ENCODE results near the gene CISD3.

The CISD3 gene

DNA sequence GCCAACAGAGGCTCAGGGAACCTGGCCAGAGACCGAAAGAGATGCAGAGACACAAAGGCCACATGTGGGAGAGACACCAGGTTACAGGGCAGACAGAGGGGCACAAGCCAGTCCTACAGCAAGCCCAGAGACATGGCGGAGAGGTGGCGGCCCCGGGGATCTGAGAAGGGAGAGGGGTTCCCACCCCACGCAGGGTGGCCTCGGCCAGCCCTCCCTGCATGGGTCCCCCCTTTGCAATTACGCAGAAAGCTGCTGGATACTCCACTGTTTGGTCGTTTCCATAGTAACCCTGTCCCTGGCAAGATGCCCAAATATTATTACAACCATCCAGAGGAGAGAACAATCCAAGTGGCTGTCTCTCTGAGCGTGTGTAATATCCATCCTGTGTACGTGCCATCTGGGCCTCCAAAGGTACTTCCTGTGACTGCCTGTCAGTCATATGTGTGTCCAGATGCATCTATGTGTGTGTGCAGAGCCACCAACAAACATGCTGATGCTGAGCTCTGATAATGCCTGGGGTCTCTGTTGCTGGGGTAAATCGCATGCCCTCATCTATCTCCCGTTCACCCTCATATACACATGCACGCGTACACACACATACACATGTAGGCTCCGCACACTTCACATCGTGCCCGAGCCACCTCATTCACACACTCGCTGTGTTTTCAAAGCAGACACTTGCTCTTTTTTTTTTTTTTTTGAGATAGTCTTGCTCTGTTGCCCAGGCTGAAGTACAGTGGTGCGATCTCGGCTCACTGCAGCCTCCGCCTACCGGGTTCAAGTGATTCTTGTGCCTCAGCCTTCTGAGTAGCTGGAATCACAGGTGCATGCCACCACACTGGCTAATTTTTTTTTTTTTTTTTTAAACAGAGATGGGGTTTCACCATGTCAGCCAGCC lies 12.5 kb downstream of the CISD3 start:
- in situ Hi-C loops (cut with MboI; ENCODE audit: low sequenced_read_pairs), result no loop called here

DNA sequence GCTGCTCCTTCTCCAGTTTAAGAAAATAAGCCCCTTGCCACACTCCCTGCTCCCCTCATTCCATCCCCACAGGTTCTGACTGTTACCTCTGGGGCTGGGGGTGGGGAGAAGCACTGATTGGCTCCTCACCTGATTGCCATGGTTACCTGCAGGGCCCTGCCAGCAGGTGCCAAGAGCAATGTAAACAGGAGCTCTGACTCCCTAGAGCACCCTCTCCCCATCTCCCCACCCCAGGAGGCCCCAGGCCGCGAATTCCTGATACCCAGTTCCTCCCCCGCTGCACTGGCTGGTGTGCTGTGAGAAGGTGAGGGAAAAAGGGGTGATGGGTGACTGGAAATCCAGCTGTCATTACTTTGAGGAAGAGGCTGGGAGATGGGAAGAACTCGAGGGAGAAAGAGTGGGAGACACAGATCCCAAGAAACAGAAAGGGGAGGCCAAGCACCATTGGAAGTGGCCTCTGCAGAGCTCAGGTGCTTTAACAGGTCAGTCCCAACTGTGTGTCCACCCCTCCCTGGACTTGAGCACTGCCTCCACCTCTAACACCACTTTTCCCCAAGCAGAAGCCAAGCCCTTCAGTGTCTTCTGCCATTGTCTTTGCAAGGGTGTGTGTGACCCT lies 13.5 kb downstream of the CISD3 start:
- in situ Hi-C loops (cut with MboI; ENCODE audit: low sequenced_read_pairs), result no loop called here

DNA sequence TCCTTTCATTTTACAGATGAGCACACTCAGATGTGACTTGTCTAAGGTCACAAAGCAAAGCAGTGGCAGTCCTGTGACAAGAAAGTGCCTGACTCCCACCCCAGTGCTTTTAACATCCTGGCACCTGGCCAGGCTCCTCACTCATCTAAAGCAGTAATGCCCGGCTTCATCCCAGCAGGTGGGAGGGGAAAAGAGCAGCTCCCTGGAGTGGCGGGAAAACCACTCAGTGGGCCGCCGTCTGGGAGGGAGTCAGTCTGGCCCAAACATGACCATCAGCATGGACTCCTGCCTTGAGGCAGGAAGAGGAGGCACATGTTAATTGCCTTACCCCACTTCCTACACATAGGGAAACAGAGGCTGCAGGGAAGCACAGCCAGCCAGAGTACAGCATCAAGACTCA lies 15.4 kb downstream of the CISD3 start:
- in situ Hi-C loops (cut with MboI; ENCODE audit: low sequenced_read_pairs), result no loop called here

DNA sequence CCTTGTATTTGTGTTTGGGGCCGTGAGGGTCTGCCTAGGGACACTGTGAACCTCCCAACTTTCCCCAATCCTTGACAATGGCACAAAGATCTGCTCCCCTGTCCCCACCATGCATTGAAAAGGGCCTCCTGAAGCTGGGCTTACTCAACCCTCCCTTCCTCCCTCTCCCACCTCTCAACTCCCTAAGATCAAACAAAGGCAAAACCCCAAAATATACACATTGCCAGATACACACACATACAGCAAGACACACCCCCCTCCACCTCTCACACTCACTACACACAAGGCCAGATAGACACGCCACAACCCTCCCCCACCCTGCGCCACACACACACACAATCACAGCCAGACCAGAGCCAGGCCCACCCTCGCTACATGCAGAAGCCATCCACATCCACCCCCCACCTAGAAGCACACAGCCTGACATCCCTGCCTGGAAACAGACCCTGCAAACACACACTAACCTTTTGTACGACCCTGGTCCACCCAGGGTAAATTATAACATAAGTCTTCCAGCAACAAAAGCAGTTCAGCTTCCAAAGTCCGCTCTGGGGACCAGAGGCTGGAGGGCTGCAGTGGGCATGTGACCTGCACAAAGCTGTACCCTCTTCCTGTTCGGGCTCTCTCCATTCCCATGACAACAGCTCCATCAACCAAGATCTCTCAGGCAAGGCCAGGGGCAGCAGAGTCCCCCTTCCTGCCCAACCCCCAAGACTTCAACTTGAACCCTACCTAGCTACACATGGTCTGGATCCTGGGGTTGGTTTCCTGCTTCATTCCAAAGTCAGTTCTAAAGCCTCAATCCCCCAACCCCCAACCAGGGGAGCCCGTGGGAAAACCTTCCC lies 16.1 kb downstream of the CISD3 start:
- in situ Hi-C loops (cut with MboI; ENCODE audit: low sequenced_read_pairs), result no loop called here

DNA sequence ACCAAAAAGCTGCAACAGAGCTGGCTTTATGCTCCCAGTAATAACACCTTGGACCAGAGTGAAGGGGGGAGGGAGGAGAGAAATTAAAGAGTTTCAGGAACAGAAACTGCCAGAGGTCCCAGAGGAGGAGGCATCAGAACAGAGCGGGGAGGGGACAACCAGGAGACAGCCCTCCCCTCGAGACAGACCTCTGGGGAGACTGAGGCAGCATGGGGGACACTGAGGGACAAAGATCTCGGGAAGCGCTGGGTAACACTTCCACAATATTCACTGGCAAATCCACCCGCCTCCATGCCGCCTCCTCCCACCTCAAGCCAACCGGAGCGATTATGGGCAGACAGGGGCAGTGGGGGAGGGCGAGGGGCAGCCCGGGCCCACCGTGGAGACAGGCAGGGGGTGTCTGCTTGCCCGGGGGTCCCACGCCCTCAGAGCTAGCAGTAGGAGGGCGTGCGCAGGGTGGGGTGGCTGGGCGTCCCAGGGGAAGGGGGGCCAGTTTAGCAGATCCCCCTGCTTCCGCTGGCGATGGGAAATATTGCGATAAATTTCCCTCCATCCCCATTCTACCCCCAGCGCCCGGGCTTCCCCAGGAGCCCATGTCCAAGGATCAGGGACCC lies 16.8 kb downstream of the CISD3 start:
- in situ Hi-C loops (cut with MboI; ENCODE audit: low sequenced_read_pairs), result no loop called here

DNA sequence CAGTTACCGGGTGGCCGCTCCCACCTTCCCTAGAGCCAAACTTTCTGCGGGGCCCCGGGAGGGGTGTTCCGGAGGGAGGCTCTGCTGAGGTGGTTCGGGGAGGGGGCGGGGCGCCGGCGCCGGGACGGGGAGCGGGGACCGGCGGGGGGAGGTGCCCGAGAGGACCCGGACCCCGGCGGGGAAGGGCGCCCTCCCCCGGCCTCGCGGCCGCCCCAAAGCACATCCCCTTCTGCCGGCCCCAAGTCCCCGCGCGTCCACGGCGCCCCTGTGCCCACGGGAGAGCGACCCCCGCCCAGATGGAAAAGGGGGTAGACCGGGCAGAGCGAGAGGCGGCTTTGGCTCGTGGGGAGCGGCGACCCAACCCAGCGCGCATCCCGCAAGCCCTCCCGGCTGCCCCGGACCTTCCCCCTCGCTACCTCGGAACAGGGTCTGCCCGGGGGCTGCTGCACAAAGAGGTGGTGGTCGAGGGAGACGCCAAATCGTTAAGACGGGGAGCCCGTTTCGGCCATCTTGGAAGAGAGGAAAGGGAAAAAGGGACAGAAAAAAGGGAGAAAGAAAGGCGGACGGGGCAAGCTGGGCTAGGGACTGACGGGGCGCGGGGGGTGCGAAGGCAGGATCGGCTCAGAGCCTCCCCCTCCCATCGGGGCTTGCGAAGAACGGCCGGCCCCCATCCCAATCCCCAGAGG lies 17.5 kb downstream of the CISD3 start:
- in situ Hi-C loops (cut with MboI; ENCODE audit: low sequenced_read_pairs), result no loop called here

DNA sequence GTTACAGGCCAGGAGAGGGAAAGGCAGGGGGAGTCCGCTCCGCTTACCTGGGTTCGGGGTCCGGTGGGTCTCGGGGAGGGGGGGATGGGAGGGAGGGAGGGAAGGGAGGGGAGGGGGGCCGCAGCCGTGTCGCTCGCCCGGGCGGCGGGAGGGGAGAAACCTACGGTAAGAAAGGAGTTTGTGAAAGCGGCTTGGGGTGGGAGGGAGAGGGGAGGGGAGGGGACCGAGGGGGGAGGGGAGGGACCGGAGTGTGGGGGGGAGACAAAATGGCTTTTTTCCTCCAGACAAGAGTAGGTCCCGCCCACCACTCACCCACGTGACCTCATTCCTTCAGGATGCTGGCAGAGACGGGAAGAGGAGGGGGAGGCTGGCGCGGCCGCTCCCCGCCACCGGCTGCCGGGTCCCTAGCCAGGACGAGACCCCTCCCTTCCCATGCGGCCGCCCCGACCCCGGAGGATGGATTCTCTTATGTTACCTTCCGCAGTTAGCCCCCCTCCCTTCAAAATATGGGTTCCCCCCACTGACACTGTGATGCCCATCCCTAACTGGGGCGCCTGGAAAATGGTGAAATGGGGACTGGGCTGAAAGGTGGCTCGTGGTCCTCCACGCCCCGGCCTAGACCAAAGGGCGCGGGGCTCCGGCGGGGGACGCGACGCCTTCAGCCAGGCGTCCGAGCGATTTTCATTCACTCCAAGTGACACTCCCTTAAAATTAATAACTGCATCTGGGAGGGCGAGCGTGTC lies 18.2 kb downstream of the CISD3 start, which contains the start of gene PCGF2:
TSS of gene PCGF2 (minus strand) at position 188 of the 743 bp plus-strand sequence. CDS start 7,934 bp downstream, outside the sequence.
- in situ Hi-C loops (cut with MboI; ENCODE audit: low sequenced_read_pairs), result no loop called here

DNA sequence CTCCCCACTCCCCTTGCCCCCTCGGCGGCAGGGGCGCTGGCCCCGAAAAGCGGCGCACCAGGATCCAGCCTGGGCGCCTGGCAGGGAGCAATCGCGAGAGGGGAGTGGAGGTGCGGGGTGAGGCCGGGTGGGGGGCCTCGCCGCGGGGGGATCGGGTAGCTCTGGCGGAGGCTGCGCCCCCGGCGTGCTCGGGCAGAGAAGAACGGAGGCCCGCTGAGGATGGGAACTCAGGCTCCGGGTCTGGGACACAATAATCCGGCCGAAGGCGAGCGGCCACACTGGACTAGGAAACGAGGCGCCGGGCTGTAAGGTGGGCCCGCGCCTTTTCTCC lies 18.7 kb downstream of the CISD3 start:
- in situ Hi-C loops (cut with MboI; ENCODE audit: low sequenced_read_pairs), result no loop called here

DNA sequence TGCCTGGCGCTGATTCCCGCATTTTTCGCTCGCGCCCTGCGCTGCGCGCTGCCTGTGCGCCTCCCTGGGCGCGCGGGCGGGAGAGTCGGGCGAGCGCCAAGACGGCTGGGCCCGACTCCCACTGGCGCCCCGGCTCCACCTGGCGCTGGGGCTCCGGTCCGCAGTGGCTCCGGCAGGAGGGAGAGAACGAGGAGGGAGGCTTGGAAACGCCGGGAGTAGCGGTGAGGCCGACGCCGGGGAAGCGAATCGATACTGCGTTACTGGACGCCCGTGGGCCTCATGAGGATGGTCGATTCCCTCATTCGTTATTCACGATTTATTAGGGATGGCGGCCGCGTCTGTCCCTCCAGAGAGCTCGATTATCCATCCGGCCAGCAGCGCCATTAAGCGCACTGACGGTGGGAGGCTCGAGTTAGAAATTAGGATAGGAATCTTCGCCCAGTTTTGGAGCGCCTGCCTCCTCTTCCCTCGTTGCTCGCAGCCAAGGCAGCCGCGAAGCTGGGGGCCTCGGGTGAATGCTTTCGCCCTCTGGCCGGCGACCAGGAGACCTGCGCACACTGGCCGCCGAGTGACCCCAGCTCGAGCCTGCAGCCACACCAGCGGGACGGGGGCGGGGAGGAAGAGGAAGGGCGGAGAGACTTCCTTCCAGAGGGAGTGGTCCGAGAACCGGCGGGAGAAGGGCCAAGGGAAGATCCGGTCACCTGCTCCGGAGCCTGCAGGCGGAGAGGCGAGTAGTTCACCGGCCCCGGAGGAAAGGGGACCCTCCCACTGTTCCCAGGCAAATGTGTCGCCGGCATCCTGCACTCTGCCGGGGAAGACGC lies 19.3 kb downstream of the CISD3 start:
- in situ Hi-C loops (cut with MboI; ENCODE audit: low sequenced_read_pairs), result loop anchor here (10.0 kb wide), 1 partner anchor 65 kb away; no protein-coding TSS in a partner anchor

DNA sequence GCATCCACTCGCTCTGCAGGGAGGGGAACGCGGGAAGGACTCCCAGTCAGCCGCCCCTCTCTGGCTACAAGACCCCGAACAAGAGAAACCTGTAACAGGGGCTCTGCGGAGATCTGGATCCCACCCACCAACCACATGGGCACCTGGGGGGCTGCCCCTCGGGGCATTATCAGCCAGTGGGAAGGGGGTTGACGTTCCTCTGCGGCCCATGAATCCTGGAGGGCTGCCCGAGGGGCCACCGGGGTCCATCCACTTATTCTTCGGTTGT lies 19.8 kb downstream of the CISD3 start:
- in situ Hi-C loops (cut with MboI; ENCODE audit: low sequenced_read_pairs), result loop anchor here (10.0 kb wide), 1 partner anchor 65 kb away; no protein-coding TSS in a partner anchor

DNA sequence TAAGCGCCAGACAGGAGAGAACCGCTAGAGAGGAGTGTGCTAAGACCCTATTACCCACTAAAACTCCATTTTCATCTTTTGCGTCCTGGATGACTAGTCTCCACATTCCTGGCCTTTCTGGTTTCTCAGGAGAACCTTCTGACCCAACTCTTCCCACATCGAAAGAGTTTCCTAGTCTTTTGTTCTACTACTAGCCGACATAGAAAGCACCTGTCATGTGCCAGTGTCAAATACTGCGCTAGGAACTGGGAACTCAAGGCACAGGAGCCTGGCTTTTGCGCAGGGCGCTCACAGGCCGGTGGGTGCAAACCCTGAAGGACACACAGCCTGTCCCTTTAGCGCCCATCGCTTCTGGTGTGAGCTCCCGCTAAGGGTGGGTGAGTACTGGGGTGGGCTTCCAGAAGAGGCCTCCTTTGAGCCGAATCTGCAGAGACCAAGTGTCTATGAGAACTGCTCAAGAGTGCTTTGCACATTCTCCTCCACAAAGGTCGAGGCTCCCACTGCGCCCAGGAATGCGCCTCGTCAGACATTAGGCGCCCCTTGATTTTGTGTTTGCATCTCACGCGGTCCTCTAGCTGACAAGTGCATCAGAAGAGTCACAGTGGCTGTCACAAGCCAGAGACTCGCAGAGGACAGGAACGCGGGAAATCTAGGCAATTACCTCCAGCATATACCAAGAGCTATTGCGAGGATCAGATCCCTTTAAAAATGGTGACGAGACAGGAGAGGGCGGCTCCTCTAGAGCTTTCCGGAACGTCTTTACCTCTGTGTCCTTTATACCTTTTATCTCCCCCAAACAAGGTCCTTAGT lies 20.4 kb downstream of the CISD3 start:
- in situ Hi-C loops (cut with MboI; ENCODE audit: low sequenced_read_pairs), result loop anchor here (10.0 kb wide), 1 partner anchor 64 kb away; no protein-coding TSS in a partner anchor

DNA sequence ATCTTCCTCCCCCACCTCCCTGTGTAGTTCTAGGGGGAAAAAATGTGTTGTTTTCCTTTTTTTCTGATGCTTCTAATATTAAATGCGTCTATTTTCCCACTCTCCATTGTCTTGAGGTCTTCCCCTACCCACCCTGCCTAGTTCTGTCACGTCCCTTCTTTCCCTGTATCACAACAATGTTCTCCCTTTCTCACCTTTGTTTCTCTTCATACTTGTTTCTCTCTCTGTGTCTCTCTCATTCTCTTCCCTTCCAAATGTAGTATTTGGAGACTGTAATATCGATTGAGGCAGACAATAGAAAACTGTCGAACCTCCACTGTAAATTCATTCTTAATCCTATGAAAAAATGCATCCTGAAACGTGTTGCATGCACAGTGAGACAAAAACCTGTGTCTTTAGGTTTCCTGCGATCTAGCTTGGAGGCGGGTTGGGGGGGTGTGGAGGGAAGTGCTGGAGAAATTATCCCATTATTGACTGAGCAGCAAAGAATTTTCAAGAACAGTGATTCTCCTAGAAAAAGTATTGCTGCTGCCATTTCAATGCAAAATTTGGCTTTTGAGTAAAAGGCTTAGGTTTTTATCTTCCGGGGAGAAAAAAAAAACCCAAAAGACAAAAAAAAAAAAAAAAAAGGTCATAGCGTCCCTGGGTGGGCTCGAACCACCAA lies 21.1 kb downstream of the CISD3 start:
- in situ Hi-C loops (cut with MboI; ENCODE audit: low sequenced_read_pairs), result loop anchor here (10.0 kb wide), 1 partner anchor 64 kb away; no protein-coding TSS in a partner anchor

DNA sequence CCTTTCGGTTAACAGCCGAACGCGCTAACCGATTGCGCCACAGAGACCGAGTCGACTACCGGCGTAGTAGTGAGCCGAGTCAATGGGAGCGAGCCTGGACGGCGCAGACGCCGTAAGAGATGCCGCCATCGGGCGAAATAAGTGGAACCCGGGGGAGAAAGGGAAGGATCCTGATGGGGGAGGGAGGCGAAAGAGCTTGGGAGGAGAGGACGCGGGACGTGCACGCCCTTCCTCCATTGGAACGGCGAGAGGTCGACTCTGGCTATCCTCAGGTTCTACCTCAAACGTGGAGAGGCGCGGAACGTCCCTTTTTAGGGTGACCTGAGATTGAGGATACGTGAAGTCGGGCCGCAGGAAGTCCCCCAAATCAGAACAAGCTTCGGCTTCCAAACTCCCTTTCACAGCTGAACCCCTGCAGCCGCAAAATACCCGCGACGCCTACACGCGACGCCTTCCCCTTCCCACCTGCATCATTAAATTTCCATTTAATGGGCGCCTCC lies 21.7 kb downstream of the CISD3 start:
- in situ Hi-C loops (cut with MboI; ENCODE audit: low sequenced_read_pairs), result loop anchor here (10.0 kb wide), 1 partner anchor 63 kb away; no protein-coding TSS in a partner anchor

DNA sequence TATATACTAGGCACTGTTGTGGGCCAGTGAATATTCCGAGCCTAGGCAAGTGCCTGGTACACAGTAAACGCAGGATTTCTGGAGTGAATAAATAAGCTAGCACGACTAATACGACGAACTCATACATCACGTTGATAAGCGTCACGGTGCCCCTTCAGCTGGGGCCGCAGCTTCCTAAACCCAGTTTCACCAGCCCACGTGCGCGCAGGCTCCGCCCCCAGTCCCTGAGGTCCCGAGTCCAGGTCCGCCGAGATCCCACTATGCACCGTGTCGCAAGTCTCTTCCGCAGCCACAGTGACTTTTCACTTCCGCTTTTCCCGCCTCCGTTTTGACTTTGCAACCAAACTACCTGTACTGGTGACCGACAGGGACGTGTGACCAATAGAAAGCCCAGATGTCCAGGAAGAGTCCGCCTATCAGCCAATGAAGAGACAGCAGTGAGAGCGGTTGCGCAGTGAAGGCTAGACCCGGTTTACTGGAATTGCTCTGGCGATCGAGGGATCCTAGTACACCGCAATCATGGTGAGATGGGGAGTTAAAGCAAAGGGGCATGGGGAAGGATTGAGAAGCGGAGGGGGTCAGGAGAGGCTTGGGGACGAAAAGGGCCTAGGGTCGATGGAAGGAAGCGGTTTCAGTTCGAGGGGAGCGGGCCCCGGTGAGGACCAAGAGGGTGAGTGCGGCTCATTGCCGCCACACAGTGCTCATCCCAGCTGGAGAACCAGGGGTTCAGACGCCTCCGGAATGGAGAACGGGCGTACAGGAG lies 22.3 kb downstream of the CISD3 start, which contains the start of gene PSMB3:
TSS of gene PSMB3 (plus strand) at position 434 of the 763 bp plus-strand sequence. CDS start at position 520, 86 bp downstream.
- in situ Hi-C loops (cut with MboI; ENCODE audit: low sequenced_read_pairs), result loop anchor here (10.0 kb wide), 1 partner anchor 62 kb away; no protein-coding TSS in a partner anchor

DNA sequence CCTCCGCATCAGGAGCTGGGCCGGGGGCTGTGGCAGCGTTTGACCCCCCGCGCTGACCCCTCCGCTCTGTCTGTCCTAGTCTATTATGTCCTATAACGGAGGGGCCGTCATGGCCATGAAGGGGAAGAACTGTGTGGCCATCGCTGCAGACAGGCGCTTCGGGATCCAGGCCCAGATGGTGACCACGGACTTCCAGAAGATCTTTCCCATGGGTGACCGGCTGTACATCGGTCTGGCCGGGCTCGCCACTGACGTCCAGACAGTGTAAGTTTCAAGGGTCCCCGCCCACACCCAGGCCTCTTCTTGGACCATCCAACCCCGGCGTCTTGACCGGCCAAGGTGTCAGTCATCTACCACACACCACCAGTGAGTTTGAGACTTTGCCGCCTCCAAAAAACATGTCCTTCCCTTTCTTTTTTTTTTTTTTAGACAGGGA lies 22.9 kb downstream of the CISD3 start:
- in situ Hi-C loops (cut with MboI; ENCODE audit: low sequenced_read_pairs), result loop anchor here (10.0 kb wide), 1 partner anchor 62 kb away; no protein-coding TSS in a partner anchor

DNA sequence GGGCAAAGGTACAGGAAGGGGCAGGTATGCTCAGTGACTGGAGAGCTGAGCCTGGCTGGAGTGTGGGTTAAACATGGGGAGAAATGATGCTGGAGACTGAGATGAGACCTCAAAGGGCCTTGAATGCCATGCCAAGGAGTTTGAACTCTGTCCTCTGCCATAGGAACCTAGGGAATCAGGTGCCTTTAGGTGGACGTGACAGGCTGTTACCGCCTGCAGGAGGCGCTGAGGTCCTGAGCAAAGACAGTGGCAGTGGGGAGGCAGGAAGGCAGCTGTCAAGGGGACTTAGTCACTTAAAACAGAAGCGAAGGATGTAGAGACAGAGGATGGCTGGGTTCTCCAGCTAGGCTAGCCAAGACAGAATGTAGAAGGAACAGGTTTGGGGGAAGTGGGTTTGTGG lies 31.5 kb downstream of the CISD3 start:
- in situ Hi-C loops (cut with MboI; ENCODE audit: low sequenced_read_pairs), result no loop called here
